DOHH2 (cell line): ENCODE results near the gene APMAP.

ENCODE experiments used
- H3F3A ChIP-seq: fragments of 200-600 bp; sonication (generic), shearing (Covaris generic); 2 replicates; pipeline ENCODE4 v1.6.0; 2016; ENCODE audit warnings: antibody characterized with exemption, mild to moderate bottlenecking; ENCODE audit not compliant: control insufficient read depth, insufficient read depth
- H3K27ac ChIP-seq: fragments of 200-600 bp; sonication (generic); 2 replicates; pipeline ENCODE4 v1.5.1; 2014; ENCODE audit warnings: low read depth, mild to moderate bottlenecking, low read length, moderate library complexity
- H3K27me3 ChIP-seq: fragments of 200-600 bp; sonication (generic); 2 replicates; pipeline ENCODE4 v1.6.1; 2014; ENCODE audit warnings: mild to moderate bottlenecking, low read length, mixed read lengths; ENCODE audit not compliant: control insufficient read depth
- H3K36me3 ChIP-seq: fragments of 200-600 bp; sonication (generic); 2 replicates; pipeline ENCODE4 v1.6.1; 2014; ENCODE audit warnings: mild to moderate bottlenecking, low read length, moderate library complexity, mixed read lengths; ENCODE audit not compliant: control insufficient read depth
- H3K4me1 ChIP-seq: fragments of 200-600 bp; sonication (generic); 2 replicates; pipeline ENCODE4 v1.6.1; 2014; ENCODE audit warnings: mild to moderate bottlenecking, low read length, mixed read lengths; ENCODE audit not compliant: control insufficient read depth
- H3K4me2 ChIP-seq: fragments of 200-600 bp; sonication (generic); 2 replicates; pipeline ENCODE4 v1.6.0; 2014; ENCODE audit warnings: mild to moderate bottlenecking, low read length, moderate library complexity
- H3K4me3 ChIP-seq: fragments of 200-600 bp; sonication (generic); 2 replicates; pipeline ENCODE4 v1.5.1; 2014; ENCODE audit warnings: mild to moderate bottlenecking, low read length, mixed read lengths
- H3K79me2 ChIP-seq: fragments of 200-600 bp; sonication (generic); 2 replicates; pipeline ENCODE4 v1.6.1; 2014; ENCODE audit warnings: mild to moderate bottlenecking, low read length, mixed read lengths; ENCODE audit not compliant: control insufficient read depth
- H3K9me2 ChIP-seq: fragments of 200-600 bp; sonication (generic); replicated peaks from 2 replicates; pipeline ENCODE4 v1.6.1; 2014; ENCODE audit warnings: mild to moderate bottlenecking, low read length, mixed read lengths; ENCODE audit not compliant: control insufficient read depth
- H3K9me3 ChIP-seq: fragments of 200-600 bp; sonication (generic); 2 replicates; pipeline ENCODE4 v1.6.1; 2014; ENCODE audit warnings: antibody characterized with exemption, low read length, mixed read lengths; ENCODE audit not compliant: control insufficient read depth, insufficient read depth
- H4K20me1 ChIP-seq: fragments of 200-600 bp; sonication (generic); 2 replicates; pipeline ENCODE4 v1.6.0; 2014; ENCODE audit warnings: low read depth, mild to moderate bottlenecking, antibody characterized with exemption, low read length, moderate library complexity; ENCODE audit not compliant: control insufficient read depth, insufficient read depth
- CTCF ChIP-seq: fragments of 200-600 bp; sonication (generic); IDR thresholded peaks from one replicate; pipeline ENCODE4 v1.5.1; 2014; ENCODE audit warnings: antibody characterized with exemption, mild to moderate bottlenecking, low read depth, low read length; ENCODE audit not compliant: poor library complexity, severe bottlenecking
- EZH2phosphoT487 ChIP-seq: fragments of 200-600 bp; sonication (generic); IDR thresholded peaks from 2 replicates; pipeline ENCODE4 v1.6.1; 2017; ENCODE audit warnings: borderline replicate concordance, mild to moderate bottlenecking, antibody characterized with exemption, low read length, moderate library complexity, mixed read lengths

Gene APMAP

DNA sequence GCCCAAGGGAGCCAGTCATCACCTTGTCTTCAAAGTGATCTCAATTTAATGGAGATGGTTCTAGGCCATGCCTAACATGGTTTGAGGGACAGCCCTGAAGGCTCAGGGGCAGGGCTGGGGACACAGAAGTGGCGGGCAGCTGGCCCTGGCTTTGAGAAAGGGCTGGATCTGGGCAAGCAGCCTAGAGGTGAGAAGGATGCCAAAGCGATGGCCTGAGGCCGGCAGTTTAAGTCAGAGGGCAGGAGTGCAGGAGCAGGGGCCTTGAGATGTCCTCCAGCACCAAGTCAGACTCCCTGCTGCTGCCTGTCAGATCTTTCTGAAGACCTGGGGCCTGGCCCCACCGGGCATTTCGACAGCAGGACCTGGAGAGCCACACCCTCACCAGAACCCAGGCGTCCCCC is 28.4 kb upstream of the APMAP start:
- H3K27ac ChIP-seq, result no peak overlapping the region
- no peaks in the 10 kb centered on the region for H3K9me3 ChIP-seq
- no peaks in the 10 kb centered on the region for H3K36me3 ChIP-seq
- H3K4me1 ChIP-seq, result no peaks in the 10 kb centered on the region
- no peaks in the 10 kb centered on the region for H3K27me3 ChIP-seq
- no peak overlapping the region for H3K4me2 ChIP-seq
- H3F3A ChIP-seq, result no peaks in the 10 kb centered on the region
- no peaks in the 10 kb centered on the region for H4K20me1 ChIP-seq
- no peaks in the 10 kb centered on the region for H3K9me2 ChIP-seq
- TF ChIP-seq EZH2phosphoT487 (no peak), CTCF (no peak)
- H3K79me2 ChIP-seq, result no peaks in the 10 kb centered on the region
- no peak overlapping the region for H3K4me3 ChIP-seq

- Histone ChIP-seq H4K20me1 (no peaks in the 10 kb centered on the region), H3K27ac (no peak overlapping the region), H3F3A (no peaks in the 10 kb centered on the region), H3K4me1 (no peaks in the 10 kb centered on the region), H3K9me3 (no peaks in the 10 kb centered on the region), H3K4me2 (no peak overlapping the region), H3K27me3 (no peaks in the 10 kb centered on the region), H3K79me2 (no peaks in the 10 kb centered on the region), H3K36me3 (no peaks in the 10 kb centered on the region), H3K9me2 (no peaks in the 10 kb centered on the region), H3K4me3 (no peak overlapping the region)
- TF ChIP-seq CTCF, result no peak
- no peak for TF ChIP-seq EZH2phosphoT487
Measured at GRCh38 chr20:25020345-25020744, 27.8 kb upstream of the APMAP start.

DNA sequence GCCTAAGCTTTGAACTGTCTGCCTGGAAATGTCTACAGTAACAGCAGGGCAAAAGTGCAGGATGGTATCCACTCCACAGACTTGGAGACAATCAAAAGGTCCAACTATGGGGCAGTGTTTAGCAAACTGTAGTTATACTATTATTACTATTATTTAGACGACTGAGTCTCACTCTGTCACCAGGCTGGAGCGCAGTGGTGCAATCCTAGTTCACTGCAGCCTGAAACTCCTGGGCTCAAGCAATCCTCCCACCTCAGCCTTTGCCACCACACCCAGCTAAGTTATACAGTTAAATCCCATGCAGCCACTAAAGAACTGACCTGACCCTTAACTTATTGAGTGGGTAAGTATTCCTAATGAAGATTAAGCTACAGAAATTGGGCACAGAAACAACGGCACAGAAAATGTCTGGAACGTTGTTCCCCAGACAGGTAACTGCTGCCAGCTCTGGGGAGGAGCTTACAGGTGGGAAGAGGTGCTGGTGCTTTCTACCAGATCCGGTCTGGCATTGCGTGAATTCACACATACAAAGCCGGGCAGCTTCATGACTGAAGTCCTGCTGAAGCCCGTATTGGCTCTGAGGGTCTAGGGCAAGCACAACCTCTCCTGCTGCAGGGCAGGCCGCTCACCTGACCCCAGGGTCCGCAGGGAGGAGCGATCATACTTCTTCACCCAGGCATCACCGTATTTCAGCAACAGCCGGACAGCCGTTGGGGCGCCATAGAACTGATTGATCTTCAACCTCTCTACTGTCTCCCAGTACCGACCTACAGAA is 27.0 kb upstream of the APMAP start:
- Histone ChIP-seq H3K9me3 (no peaks in the 10 kb centered on the region), H3K4me1 (no peaks in the 10 kb centered on the region), H3F3A (no peaks in the 10 kb centered on the region), H3K4me2 (no peak overlapping the region), H3K27ac (no peak overlapping the region), H3K79me2 (no peaks in the 10 kb centered on the region), H4K20me1 (no peaks in the 10 kb centered on the region), H3K4me3 (no peak overlapping the region), H3K9me2 (no peaks in the 10 kb centered on the region), H3K36me3 (no peaks in the 10 kb centered on the region), H3K27me3 (no peaks in the 10 kb centered on the region)
- TF ChIP-seq CTCF (no peak), EZH2phosphoT487 (no peak)
